ENCODE measurements around the gene ABL1. TPM values are rescaled to one million over a fixed set of nuclear protein-coding genes. Genes with fewer than 3 reads are reported as not detected.

The ABL1 gene
- total RNA-seq, 1 donor from 2014 or later: 113 TPM

- Mint-ChIP-seq H3K4me1 (ENCODE audit: low read depth) (no peaks in the 10 kb centered on the region), H3K4me3 (ENCODE audit: low read depth) (no peak overlapping the region), H3K27me3 (peaks cover 12% of the 10 kb centered on the region), H3K27ac (peak overlapping the region; percentile 62), H3K36me3 (ENCODE audit: insufficient read depth) (peaks cover 2% of the 10 kb centered on the region), H3K9me3 (ENCODE audit: low read depth) (no peaks in the 10 kb centered on the region)
- TF ChIP-seq CTCF (IDR thresholded peaks at IDR 0.05; ENCODE audit: unreplicated experiment): no peak
- no peak for DNase-seq (ENCODE audit: low spot score, unreplicated experiment)
Measured at GRCh38 chr9:130897105-130897751, 62.2 kb downstream of the ABL1 start.

GRCh38 chr9:130897848-130898551, 62.9 kb downstream of the ABL1 start:
- H3K4me1 Mint-ChIP-seq (ENCODE audit: low read depth): no peaks in the 10 kb centered on the region
- no peak overlapping the region for H3K4me3 Mint-ChIP-seq (ENCODE audit: low read depth)
- H3K27ac Mint-ChIP-seq: no peak overlapping the region
- DNase-seq (ENCODE audit: low spot score, unreplicated experiment): no peak
- TF ChIP-seq CTCF (IDR thresholded peaks at IDR 0.05; ENCODE audit: unreplicated experiment): no peak
- peaks cover 2% of the 10 kb centered on the region for H3K36me3 Mint-ChIP-seq (ENCODE audit: insufficient read depth)
- H3K9me3 Mint-ChIP-seq (ENCODE audit: low read depth): no peaks in the 10 kb centered on the region
- H3K27me3 Mint-ChIP-seq: peaks cover 12% of the 10 kb centered on the region

DNA sequence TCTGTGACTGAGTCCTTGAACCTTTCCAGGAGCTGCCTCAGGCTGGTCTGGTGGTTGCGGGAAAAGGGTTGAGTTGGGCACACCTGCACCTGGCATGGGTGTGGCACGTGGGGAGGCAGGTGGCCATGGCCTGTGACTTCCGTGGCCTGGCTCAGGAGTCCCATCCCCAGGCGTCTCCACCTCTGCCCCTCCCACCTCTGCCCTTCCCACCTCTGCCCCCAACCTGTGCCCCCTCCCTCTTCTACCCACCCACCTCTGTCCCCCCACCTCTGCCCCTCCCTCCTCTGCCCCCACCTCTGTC, 63.4 kb downstream of the ABL1 start:
- Mint-ChIP-seq H3K4me1 (ENCODE audit: low read depth) (no peaks in the 10 kb centered on the region), H3K27me3 (peaks cover 12% of the 10 kb centered on the region), H3K36me3 (ENCODE audit: insufficient read depth) (peaks cover under 1% of the 10 kb centered on the region), H3K9me3 (ENCODE audit: low read depth) (no peaks in the 10 kb centered on the region), H3K4me3 (ENCODE audit: low read depth) (no peak overlapping the region), H3K27ac (no peak overlapping the region)
- DNase-seq (ENCODE audit: low spot score, unreplicated experiment): no peak
- no peak for TF ChIP-seq CTCF (IDR thresholded peaks at IDR 0.05; ENCODE audit: unreplicated experiment)

DNA sequence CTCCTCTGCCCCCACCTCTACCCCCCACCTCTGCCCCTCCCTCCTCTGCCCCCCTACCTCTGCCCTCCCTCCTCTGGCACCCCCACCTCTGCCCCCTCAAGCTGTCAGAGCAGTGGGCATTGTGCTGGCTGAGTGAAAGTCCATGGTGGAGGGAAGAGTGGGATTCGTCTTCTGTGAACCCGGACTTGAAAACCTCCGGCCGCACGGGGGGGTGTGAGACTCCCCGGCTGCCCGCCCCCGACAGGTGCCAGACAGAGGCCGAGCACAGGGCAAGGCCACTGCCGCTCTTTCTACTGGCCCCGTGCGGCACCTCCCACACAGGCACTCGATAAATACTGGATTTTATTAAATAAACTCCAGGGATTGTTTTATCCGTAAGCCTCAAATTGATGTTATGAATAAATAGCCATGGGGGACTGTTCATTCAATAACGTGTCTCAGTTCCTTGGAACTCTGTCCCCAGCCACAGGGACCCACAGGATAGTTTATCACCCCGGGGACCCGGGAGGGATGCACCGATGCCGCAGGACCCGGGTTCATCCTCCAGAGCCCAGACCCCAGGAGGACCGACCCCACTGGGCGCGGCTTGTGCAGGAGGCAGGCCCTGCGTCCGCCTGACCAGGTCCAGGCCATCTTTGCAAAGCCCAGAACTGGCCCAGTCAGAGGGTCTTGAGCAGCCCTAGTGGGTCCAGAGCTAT, 64.1 kb downstream of the ABL1 start:
- Mint-ChIP-seq H3K4me1 (ENCODE audit: low read depth) (no peaks in the 10 kb centered on the region), H3K27ac (no peak overlapping the region), H3K36me3 (ENCODE audit: insufficient read depth) (no peaks in the 10 kb centered on the region), H3K9me3 (ENCODE audit: low read depth) (no peaks in the 10 kb centered on the region), H3K27me3 (peaks cover 12% of the 10 kb centered on the region), H3K4me3 (ENCODE audit: low read depth) (no peak overlapping the region)
- TF ChIP-seq CTCF (IDR thresholded peaks at IDR 0.05; ENCODE audit: unreplicated experiment): no peak
- DNase-seq (ENCODE audit: low spot score, unreplicated experiment): no peak

- no peak overlapping the region for H3K4me3 Mint-ChIP-seq (ENCODE audit: low read depth)
- H3K9me3 Mint-ChIP-seq (ENCODE audit: low read depth): no peaks in the 10 kb centered on the region
- H3K4me1 Mint-ChIP-seq (ENCODE audit: low read depth): no peaks in the 10 kb centered on the region
- H3K27ac Mint-ChIP-seq: no peak overlapping the region
- no peak for TF ChIP-seq CTCF (IDR thresholded peaks at IDR 0.05; ENCODE audit: unreplicated experiment)
- peaks cover 12% of the 10 kb centered on the region for H3K27me3 Mint-ChIP-seq
- no peak for DNase-seq (ENCODE audit: low spot score, unreplicated experiment)
- no peaks in the 10 kb centered on the region for H3K36me3 Mint-ChIP-seq (ENCODE audit: insufficient read depth)
Measured at GRCh38 chr9:130900701-130901497, 65.8 kb downstream of the ABL1 start.
